Cerebellar cortex (tissue), 1 donor: ENCODE measurements around the gene ABAT.

ENCODE experiments used
- DNase-seq: peaks from one replicate; pipeline ENCODE4 v3.0.0-alpha.2; 2015; ENCODE audit warnings: low spot score

The ABAT gene

DNA sequence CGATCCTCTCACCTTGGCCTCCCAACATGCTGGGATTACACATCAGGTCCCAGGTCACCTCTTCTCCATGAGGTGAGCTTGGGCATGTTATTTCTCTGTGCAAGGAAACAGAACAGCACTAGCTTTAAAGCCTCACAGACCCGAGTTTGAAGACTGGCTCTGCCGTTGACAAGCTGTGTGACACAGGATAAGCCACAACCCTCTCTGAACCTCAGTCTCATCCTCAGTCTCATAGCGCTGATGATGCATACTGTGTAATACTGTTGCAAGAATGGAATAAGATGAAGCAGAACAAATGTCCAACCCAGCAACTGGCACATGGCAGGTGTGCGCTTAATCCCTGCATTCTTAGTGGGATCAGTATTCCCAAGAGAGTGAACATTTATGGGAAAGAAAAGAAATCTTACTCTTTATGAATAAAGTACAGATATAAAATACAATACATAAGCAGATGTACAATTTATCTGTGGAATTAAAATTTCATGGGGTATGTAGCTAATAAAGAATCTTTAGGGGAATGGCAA lies 43.5 kb downstream of the ABAT start:
- no peak for DNase-seq

DNA sequence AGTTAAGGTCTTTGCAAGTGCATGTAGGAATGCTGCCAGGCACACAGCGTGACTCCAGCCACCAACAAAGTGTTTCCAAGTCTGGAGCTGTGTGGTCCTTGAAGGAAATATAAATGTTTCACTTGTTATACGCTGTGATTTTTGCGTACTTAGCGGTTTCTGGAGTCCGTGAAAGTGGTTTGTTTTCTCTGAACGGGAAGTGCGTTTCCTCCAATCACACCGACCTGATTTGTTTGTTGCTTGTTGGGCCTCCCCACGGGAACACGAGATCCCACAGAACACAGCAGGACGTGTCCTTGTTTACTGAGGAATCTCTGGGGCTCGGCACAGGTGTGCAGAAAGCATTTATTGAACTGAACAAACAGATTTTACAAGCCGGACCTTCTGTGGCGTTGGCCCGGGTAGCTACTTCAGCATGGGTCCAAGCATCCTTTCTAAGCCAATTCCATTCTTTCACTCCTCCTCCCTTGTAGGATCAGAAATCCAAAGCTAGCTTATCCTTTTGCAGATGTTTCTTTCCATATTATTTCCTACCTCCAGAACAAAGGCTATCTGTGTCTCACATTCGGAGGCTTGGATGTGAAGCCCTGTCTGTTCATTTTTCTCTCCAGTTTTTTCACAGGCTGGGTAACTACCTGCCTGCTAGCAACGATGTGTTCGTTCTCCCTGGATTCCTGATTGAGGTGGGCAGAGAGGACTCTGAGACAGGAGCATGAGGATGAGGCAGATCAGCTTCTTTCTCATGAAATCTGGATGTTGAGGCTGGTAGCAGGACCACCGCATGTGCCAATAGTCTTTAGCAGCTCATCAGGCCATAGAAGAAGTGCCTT lies 44.6 kb downstream of the ABAT start:
- DNase-seq = peak; percentile 70

DNA sequence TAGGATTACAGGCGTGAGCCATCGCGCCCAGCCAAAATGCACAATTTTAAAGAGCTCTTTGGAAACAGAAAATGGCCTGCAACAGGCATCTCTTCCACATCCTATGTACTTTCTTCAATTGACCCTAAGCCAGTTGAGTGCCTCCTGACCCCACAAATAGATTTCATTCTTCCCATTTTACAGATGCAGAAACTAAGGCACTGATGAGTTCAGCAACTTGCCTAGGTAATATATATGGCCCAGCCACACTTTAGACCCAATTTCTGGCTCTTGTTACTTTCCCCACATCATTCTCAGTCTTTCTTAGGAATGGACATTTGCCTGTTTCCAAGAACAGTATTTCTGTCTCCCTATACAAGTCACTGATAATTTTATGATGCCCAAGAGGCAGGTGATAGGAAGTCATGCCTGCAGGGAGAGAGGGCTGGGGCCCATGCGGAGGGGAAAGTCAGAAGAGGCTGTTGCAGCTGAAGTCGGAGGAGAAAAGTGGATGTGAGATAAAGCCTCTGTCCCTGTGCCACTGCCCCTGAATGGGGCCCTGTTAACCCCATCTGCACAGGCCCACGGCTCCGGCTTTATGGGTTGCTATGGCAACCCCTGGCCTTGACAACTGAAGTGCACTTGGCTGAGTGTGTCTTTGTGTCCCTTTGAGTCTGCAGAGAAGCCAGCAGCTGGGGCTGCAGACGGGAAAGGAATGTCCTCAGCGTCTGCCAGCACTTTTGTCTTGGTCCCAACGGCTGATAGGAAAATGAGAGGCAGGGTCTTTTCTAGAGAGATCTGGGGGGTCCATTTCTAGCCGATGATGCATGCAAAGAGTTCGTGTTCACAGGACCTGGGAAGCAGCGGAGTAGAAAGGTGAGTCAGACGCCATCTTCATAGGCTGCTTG lies 45.9 kb downstream of the ABAT start:
- DNase-seq = no peak

DNA sequence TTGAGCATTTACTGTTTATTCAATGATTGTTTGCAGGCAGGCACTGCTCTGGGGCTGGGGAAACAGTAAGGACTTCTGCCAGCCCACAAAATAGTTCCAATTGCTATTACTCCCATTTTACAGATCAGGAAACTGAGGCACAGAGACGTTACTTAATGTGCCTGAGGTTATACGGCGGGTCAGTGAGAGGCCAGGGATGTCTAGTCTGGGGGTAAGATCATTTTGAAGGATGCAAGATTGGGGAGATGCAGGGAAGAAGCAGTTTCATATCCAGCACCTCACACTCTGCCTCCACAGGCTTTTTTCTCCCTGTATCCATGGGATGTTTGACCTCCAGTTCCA lies 46.5 kb downstream of the ABAT start:
- no peak for DNase-seq

- DNase-seq = no peak
Observed at GRCh38 chr16:8721336-8722024, 47.1 kb downstream of the ABAT start.

- DNase-seq = no peak
Observed at GRCh38 chr16:8722025-8722348, 47.6 kb downstream of the ABAT start.

DNA sequence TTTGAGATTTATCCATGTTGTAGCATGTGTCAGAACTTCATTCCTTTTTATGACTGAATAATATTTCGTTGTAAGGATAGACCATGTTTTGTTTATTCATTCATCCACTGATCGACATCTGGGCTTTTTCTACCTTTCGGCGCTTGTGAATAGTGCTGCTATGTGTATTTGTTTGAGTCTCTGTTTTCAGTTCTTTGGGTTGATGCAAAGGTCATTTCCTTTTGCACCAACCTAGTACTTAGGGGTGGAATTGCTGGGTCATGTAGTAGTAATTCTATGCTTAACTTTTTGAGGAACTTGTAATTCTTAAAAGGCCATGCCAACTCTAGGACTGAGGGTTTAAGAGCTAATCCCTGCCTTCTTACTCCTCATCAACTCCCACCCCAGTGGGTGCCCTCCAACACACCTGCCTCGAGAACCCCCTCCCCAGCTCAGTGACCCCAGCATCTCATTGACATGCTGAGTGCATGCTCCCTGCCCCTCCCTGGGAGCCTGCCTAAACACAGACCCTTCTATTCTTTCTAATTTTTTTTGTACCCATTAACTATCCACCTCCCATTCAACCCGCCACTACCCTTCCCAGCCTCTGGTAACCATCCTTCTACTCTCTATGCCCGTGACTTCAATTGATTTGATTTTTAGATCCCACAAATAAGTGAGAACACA lies 51.2 kb downstream of the ABAT start:
- DNase-seq = no peak

DNA sequence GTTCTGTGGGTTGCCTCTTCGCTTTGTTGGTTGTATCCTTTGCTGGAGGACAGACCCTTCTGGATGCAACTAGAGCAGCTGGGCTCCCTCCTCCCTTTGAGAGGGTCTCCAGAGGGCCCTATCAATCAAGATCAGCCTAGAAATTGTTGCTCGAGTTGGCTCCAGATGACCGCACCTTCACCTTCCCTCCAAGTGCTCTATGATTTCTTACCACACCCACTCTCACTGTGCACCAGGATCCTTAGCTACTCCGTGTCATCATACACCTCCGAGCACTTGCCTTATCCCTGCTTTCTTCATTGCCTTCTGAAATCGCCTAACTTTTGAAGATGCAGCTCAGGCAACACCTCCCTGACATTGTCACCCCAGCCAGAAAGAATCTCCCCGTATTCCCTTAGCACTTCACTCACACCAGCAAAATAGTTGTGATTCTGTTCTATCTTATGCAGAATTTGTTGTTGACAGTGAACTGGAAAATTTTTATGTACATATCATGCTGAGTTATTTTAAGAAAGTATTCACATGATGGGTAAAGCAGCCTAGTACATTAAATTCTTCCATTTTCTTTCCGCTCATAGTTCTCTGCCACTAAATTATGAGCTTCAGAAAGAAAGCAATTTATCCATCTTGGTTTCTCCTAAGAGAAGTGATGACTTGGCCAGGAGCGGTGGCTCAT lies 52.9 kb downstream of the ABAT start:
- DNase-seq = no peak

DNA sequence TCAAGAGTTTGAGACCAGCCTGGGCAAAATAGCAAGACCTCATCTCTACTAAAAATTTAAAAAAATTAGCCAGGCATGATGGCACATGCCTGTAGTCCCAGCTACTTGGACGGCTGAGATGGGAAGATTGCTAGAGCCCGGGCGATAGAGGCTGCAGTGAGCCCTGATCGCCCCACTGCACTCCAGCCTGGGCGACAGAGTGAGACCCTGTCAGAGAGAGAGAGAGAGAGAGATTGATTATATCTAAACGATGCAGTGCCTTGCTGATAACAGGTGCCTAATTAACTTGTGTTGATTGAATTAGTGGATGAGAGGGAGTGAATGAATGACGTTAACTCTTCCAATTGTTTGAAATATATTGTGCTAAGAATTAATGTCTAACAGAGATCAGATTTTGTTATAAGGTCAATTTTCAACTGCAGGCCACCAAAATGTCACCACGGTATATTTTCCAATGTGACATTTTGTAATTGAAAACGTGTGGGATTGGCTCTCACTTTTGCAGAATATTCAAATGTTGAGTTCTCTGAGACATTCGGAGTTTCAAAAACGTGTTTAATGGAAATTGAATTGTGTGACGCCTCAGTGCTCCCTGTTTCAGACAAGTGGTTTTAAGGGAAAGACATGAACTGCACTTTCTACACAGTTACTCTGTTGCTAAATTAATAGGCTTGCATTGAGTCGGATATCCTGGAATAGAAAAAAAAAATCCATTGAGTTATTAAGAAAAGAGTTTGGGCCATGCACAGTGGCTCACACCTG lies 53.6 kb downstream of the ABAT start:
- DNase-seq = no peak

- no peak for DNase-seq
Observed at GRCh38 chr16:8729779-8730334, 55.4 kb downstream of the ABAT start.

DNA sequence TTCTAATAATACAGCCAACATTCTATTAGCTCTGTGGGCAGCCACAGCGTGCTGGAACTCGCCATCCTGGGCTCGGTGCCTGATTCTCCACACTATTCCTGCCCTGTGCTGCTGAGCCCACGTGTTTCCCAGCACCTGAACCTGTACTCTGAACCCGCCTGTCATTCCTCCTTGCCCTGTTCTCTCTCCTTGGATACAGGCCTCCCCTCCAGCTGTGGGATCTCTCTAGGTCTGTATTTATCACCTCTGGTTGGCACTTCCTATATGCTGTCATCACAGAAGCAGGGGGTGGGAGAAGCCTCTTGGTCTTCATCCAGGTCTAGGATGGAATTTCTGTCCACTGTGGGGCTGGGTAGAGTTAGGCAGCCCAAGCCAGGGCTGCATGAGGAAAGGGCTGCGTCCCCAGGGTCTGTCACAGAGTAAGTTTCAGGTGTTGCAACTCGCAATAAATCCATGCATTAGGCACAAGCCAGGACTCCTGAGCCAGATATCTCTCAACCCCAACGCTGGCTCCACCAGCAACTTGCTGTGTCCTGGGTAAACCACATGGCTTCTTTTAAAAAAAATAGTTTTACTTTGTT lies 56.0 kb downstream of the ABAT start:
- DNase-seq = peak; percentile 72

- no peak for DNase-seq
Observed at GRCh38 chr16:8733849-8734540, 59.6 kb downstream of the ABAT start.

DNA sequence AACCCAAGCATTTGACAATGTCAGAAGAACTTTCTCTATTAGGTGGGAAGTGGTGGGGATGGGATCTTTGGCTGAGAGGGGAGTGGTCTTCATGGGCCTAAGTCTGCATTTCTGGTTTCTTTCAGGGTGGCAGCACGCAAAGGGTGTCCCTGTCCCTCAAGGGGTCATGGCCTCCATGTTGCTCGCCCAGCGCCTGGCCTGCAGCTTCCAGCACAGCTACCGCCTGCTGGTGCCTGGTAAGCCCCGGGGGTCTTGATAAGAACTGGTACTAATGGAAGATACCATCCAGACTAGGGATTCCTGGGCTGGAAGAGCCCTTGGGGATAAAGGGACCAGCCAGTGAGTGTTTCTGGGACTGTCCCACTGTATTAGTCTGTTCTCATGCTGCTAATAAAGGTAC lies 61.2 kb downstream of the ABAT start:
- DNase-seq = no peak

- no peak for DNase-seq
Observed at GRCh38 chr16:8736123-8736668, 61.8 kb downstream of the ABAT start.

- DNase-seq = no peak
Observed at GRCh38 chr16:8739151-8739550, 64.7 kb downstream of the ABAT start.

- no peak for DNase-seq
Observed at GRCh38 chr16:8739989-8740704, 65.7 kb downstream of the ABAT start.

DNA sequence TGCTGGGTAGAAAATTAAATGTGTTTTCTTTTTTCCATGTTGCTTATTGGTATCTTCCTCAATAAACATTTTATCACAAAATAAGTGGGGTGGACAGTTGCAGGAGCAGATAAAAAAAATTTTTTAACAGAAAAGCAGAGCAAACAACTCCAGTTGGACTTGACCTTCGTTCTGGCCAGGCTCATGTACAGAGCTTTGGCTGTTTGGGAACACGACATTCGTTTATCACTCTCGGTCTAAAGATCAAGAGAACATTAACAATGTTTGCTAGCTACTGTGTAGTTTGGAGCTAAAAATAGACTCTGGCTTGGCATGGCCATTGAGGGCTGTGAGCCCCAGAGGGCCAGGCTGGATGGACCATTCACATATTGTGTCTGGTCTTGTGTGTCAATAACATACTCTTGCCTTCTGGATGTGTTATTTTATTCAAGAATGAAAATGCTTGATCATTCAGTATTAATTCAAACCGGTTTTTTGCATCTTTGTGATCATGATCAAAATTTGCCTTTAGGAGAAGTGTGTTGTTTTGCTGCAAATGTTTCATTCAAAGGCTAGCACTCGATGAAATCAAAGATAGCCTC lies 66.4 kb downstream of the ABAT start:
- DNase-seq = no peak

DNA sequence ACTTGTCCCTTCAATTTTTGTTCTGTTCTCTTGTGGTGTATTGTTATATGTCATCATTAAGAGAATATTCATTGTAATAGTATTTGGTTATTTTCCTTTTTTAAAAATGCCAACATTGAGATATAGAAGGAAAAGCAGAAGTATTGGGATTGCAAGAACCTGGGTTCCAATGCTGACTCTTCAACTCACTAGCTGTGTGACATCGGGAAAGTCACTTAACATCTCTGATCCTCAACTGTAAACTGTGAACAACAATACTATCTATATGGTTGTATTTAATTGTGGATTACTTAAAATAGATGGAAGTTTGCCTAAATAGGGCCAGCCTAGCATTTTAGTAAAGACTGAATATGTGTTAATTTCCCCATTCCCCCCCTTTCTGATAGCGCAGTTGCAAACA lies 67.2 kb downstream of the ABAT start:
- DNase-seq = no peak
